ENCODE measurements around the gene POMGNT1.

The POMGNT1 gene

DNA sequence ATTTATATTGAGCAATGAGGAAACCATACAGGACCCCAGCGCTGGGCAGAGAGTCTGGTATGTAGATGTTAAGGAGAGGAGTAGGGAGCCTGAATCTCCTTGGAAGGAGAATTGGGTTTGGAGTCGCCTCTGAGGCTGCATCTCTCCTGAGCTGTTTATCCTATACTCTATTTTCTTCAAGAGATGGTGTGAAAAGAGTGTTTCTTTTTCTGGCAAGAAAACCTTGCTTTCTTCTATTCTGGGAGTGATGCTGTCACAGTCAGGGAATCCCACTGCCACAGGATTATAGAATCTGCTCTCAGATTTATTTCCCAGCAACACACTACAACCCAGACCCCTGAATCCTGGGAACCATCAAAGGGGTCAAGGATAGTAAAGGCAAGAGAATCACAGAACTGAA lies 8.2 kb upstream of the POMGNT1 start:
- DNase-seq = no peak

- no peak for DNase-seq
These were observed 7.6 kb upstream of the POMGNT1 start for GRCh38 chr1:46205791-46206190.

DNA sequence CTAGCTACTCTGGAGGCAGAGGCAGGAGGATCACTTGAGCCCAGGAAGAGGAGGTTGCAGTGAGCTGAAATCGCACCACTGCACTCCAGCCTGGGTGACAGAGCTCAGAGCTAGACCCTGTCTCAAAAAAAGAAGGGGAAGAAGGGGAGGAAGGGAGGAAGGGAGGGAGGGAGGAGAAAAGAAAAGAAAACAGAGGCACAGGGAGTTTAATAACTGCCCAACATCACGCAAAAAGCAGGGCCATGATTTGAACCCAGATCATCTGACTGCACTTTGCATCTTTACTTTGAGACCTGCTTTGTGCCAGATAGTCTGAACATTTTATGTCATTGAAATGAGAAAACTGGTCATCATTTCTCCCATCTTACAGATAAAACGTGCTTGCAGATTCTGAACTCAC lies 6.9 kb upstream of the POMGNT1 start:
- DNase-seq = no peak

- no peak for DNase-seq
These were observed 6.1 kb upstream of the POMGNT1 start for GRCh38 chr1:46204406-46204742.

DNA sequence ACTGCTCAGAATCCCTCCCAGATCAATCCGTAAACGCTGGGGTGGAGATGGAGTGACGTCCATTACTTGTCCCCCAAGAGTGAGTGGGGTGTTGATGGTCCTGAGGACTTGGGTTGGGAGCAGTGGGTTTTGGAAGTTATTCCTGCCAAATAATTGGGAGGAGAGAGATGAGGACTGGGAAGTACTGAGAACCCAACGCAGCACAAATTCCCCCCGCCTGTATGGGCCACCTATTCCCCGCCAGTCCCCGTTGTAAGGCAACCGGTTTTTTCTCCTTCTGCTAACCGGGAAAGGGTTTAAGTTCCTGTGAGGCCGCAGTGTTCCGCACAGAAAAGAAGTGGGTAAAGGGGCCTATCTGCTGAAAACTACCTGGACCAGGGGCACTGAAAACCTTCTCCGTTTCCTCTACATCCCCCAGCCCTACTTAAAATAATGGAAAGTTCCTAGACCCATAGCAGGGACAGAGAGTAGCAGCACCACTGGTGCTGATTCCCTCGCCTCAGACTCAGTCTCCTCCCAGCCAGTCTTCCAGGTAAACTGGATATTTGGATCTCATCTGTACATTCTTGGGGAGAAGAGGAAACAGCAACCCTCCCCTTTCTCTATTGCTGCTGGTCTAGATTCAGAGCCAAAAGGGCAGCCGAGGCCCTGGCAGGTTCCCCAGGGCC lies 5.6 kb upstream of the POMGNT1 start:
- no peak for DNase-seq

GRCh38 chr1:46199233-46199749 lies 1.1 kb upstream of the POMGNT1 start:
- no peak for DNase-seq

DNA sequence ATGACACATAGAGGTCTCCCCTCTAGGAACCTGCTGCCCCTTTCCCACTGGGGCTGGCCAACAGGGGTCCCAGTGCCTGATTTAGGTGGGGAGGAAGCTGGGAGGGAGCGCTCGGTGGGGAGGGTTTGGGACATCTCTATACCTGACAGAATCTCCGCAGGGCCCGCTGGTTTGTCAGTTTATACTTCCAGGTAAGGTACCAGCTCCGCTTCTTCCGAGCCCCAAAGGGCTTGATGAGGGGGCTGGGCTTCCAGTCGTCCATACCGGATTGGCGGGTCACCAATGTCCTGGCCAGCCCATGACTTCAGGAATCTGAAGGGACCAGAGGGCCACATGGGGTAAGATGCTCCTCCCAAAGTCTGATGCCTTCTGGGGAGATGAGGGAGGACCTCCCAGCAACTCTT lies 672 bp downstream of the POMGNT1 start:
- no peak for DNase-seq

DNA sequence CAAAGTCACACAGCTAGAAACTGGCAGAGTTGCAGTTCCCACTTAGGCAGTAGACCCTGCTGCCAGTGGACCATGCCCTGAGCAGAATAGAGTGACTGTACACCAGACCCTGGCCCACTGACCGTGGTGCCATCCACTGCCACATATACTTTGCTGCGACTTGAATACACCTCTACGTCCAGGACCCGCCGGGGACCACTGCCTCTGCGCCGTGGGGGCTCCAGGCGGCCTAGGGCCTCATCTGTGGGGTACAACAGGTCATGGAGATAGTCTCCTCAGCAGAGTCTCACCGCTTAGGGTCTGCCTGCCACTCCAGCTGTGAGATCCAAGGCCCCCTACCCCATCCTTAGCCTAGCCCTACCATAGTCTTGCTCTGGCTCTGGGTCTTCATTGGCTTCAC lies 1.6 kb downstream of the POMGNT1 start:
- DNase-seq = no peak

DNA sequence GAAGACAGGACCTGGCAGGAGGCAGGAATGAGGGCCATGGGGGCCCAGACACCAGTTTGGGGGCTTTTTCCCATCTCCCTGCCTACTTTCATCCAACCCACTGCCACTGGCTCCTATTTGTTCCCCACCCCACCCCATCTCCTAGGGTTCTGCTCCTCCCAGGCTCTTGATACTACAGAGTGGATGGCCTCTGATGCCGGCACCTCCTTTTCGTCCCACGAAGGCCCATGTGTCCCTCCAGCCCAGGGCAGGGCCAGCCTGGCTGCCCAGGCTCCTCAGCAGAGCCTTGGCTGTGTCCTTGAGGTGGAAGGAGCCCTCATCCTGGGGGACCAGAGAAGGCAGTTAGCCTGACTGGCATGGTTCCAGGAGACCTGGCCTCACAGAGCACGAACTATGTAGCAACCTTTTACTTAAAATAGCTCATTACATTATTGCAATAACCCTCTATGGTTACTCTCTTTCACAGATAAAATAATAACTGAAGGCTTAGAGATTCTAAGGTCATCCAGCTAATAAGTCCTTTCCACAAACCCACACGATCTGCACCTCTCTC lies 3.5 kb downstream of the POMGNT1 start:
- no peak for DNase-seq

DNA sequence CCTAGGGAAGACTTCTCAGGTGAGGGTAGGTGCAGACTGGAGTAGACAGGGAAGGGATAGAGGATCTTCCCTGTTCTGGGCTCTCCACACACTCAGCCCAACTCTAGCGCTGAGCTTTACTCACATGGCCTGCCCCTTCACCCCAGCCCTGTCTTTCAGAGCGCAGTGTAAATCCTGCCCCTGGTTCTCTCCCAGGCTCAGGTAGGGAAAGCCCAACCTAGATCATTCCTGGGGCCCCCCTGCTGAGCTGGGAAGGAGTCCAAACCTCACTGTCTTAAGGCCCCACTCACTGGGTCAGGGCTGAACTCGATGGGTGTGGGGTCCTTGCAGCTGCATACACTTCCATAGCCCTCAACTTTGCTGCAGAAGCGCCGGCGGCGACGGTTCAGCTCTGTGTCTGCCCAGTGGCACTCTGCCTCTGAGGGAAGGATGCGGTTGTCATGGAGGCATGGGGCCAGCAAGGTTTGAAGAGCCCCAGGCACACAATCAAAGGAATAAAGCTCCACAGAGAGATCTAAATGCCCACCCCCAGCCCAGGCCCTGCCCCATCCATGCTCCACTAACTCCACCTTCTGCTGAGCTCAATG lies 4.2 kb downstream of the POMGNT1 start:
- DNase-seq = no peak

- DNase-seq = no peak
These were observed 4.9 kb downstream of the POMGNT1 start for GRCh38 chr1:46193285-46193684.

- DNase-seq = no peak
These were observed 6.1 kb downstream of the POMGNT1 start for GRCh38 chr1:46192171-46192570.

- no peak for DNase-seq
These were observed 7.1 kb downstream of the POMGNT1 start for GRCh38 chr1:46191033-46191701.

- no peak for DNase-seq
These were observed 7.7 kb downstream of the POMGNT1 start for GRCh38 chr1:46190539-46190938.

GRCh38 chr1:46188295-46189030 lies 9.8 kb downstream of the POMGNT1 start:
- DNase-seq = no peak

DNA sequence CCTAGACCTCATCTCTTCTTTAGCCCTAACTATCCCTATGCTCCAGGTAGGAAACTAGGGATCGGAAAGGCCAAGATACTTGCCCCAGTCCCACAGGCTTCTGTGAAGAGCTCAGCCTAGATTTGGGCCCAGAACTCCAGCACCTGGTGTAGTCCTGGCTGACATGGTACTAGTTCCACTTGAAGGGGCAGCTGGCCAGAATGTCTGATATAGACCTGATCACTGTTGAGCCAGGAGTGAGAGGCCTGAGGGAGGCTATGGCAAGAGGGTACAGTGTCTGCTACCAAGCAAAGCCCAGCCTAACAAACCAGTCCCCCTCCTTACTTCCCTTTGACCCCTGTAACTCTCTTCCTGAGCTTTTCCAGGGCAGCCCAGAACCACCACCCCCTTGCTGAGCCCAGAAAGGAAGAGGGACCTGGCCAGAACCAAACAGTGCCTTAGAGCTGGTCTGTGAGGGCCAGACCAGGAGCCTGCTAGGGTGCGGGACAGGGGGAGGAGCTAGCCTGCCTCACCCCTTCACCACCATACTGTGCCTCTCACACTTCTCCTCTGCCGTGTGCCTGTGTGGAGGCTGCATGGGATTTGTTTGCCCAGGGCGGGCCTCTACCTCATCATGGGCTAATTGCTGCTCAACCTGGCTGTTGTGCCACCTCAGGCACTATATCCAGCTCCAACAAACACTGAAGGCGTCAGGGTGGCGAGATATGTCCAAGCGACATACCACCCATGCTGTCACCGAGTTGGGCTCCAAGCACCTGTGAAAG lies 10.9 kb downstream of the POMGNT1 start:
- no peak for DNase-seq

- no peak for DNase-seq
These were observed 12.2 kb downstream of the POMGNT1 start for GRCh38 chr1:46186076-46186475.

DNA sequence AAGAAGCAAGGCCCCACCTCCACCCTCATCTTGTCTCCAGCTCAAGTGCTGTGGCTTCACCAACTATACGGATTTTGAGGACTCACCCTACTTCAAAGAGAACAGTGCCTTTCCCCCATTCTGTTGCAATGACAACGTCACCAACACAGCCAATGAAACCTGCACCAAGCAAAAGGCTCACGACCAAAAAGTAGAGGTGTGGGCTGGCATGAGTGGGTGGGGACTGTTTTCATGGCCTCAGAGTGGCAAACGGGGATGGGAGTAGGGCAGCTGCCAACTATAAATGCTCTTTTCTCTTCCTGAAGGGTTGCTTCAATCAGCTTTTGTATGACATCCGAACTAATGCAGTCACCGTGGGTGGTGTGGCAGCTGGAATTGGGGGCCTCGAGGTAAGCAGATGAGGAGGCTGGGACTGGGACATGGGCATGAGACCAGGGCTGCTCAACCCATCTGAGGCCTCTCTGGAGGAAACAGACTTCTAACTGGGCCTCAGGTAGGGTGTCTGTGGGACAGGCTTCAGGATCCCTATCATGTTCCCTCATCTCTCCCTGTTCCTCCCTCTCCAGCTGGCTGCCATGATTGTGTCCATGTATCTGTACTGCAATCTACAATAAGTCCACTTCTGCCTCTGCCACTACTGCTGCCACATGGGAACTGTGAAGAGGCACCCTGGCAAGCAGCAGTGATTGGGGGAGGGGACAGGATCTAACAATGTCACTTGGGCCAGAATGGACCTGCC lies 13.1 kb downstream of the POMGNT1 start:
- no peak for DNase-seq

DNA sequence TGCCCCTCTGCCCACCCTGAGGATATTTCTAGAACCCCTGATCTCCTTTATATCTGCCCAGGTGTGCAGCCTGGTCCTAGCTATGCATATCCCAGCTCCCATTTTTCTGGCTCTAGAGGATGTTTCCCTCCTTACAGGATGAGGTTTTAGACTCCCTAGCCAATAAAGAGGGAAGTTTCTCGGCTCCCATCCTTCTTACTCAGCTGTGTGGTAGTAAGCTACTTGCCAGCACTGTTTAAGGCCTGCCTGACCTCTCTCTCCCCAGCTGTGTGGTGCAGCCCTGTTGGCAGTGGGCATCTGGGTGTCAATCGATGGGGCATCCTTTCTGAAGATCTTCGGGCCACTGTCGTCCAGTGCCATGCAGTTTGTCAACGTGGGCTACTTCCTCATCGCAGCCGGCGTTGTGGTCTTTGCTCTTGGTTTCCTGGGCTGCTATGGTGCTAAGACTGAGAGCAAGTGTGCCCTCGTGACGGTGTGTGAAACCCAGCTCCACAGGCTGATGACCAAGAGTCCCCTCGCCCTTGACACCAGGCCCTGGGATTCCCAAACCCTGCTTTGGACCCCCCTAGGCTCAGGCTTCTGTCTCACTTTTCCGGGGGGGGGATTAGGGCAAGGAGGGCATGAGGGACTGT lies 14.2 kb downstream of the POMGNT1 start:
- DNase-seq = no peak

DNA sequence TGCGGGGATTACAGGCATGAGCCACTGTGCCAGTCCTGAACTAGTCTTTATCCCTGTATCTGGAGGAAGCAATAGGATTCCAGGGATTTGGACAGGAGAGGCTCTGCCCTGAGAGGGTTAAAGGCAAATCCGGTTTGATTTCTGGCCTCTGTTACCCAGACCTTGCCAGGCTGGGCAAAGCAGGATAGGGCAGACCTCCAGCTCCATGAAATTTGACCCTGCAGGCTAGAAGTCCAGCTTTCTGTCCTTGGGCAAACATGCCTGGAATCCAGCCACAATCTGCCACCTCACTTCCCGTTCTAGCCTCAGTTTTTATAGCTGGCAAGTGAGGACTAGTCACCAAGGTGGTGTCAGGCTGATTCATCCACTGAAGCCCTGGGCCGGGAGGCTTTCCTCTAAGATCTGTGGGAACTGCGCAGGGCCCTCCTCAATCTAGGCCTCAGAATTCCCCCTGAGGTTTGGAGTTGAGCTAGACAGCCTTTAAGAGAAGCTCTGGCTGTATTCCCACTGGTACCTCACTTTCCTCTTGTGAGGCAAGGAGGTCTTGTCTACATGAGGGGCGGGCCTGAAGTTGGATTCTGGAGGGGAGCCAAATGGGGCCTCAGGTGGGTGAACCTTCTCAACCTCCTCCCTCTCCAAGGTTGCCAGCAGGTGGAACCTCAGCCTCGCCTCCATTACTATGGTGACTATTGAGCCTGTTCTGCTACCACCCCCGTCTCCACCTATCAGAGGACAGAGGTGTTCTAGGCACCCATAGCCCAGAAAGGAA lies 15.0 kb downstream of the POMGNT1 start:
- no peak for DNase-seq

Data from activated naive CD4-positive, alpha-beta T cell (primary cell).